ENCODE measurements around the gene METTL24. TPM values are rescaled to one million over a fixed set of nuclear protein-coding genes. Genes with fewer than 3 reads are reported as not detected.
"Not testable (repeated sequence)": the region's sequence is repeated elsewhere in the genome, so short reads cannot be mapped to it uniquely, and the experiment has no call there.

METTL24 gene
- total RNA-seq, 1 experiment from 2014 or later: 0.61 TPM

- Histone ChIP-seq H3K4me1 (ENCODE audit: insufficient read depth, low read length) (no peaks in the 10 kb centered on the region), H2BK5ac (ENCODE audit: insufficient read length, low read length) (no peak overlapping the region), H3K4ac (ENCODE audit: low read depth, low read length) (no peak overlapping the region), H3K14ac (ENCODE audit: insufficient read depth, low read length) (no peak overlapping the region), H3K9me3 (ENCODE audit: control insufficient read depth, low read depth, low read length) (no peaks in the 10 kb centered on the region), H3K23ac (ENCODE audit: insufficient read length, low read depth, low read length) (no peak overlapping the region), H2BK20ac (ENCODE audit: low read depth, low read length, poor library complexity, severe bottlenecking) (no peak overlapping the region), H3K18ac (ENCODE audit: insufficient read length, low read depth, low read length) (no peak overlapping the region), H4K91ac (ENCODE audit: insufficient read length, low read depth, low read length) (no peak overlapping the region), H2AFZ (ENCODE audit: low read length) (no peak overlapping the region), H3K4me2 (ENCODE audit: insufficient read depth, insufficient read length, low read length) (no peak overlapping the region), H4K20me1 (ENCODE audit: control insufficient read depth, insufficient read depth, insufficient read length) (no peaks in the 10 kb centered on the region), H3K56ac (ENCODE audit: insufficient read length, low read depth, low read length) (no peak overlapping the region), H3K27ac (ENCODE audit: insufficient read length, low read depth, low read length) (no peak overlapping the region), H4K8ac (replicated peaks; ENCODE audit: insufficient read length, low read depth, low read length) (no peak overlapping the region), H2BK15ac (ENCODE audit: low read depth, low read length) (no peak overlapping the region), H2BK120ac (ENCODE audit: low read depth, low read length, poor library complexity, severe bottlenecking) (no peak overlapping the region), H3K9ac (ENCODE audit: extremely low read depth, insufficient read length, low read length) (no peak overlapping the region), H3K27me3 (ENCODE audit: insufficient read depth, low read length) (no peaks in the 10 kb centered on the region), H2BK12ac (ENCODE audit: insufficient read length, low read depth, low read length) (no peak overlapping the region), H3K79me2 (ENCODE audit: insufficient read depth, low read length) (no peaks in the 10 kb centered on the region), H3K79me1 (ENCODE audit: insufficient read depth, low read depth, low read length, poor library complexity, severe bottlenecking) (no peaks in the 10 kb centered on the region), H4K5ac (ENCODE audit: insufficient read length, low read depth, low read length) (no peak overlapping the region), H2AK5ac (ENCODE audit: insufficient read length, low read length) (no peak overlapping the region), H3K23me2 (ENCODE audit: insufficient read length, low read depth, low read length, poor library complexity, severe bottlenecking) (no peaks in the 10 kb centered on the region), H3T11ph (ENCODE audit: low read length) (no peak overlapping the region)
- TF ChIP-seq, protein P1, sequence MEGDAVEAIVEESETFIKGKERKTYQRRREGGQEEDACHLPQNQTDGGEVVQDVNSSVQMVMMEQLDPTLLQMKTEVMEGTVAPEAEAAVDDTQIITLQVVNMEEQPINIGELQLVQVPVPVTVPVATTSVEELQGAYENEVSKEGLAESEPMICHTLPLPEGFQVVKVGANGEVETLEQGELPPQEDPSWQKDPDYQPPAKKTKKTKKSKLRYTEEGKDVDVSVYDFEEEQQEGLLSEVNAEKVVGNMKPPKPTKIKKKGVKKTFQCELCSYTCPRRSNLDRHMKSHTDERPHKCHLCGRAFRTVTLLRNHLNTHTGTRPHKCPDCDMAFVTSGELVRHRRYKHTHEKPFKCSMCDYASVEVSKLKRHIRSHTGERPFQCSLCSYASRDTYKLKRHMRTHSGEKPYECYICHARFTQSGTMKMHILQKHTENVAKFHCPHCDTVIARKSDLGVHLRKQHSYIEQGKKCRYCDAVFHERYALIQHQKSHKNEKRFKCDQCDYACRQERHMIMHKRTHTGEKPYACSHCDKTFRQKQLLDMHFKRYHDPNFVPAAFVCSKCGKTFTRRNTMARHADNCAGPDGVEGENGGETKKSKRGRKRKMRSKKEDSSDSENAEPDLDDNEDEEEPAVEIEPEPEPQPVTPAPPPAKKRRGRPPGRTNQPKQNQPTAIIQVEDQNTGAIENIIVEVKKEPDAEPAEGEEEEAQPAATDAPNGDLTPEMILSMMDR (conservative IDR thresholded peaks at IDR 0.05): no peak
- WGBS (ENCODE audit: extremely low coverage, insufficient read length, low lambda C conversion rate): no CpG with 5 or more reads among the region's 1 CpG
- H3K27me3 Mint-ChIP-seq (ENCODE audit: low read depth): no peaks in the 10 kb centered on the region
- H3K36me3 Mint-ChIP-seq (ENCODE audit: insufficient read depth in 1 of 3, low read depth in 3 of 3): peaks cover 0 to 9% (median 1%) of the 10 kb centered on the region in 3 experiments; a peak in 2 of 7 replicates
- no peak for DNase-seq
- no peak overlapping the region for H3K4me3 Mint-ChIP-seq
- no peak overlapping the region for H3K27ac Mint-ChIP-seq
- H3K9me3 Mint-ChIP-seq: no peaks in the 10 kb centered on the region
- no peaks in the 10 kb centered on the region for H3K4me1 Mint-ChIP-seq
These were observed 118.4 kb downstream of the METTL24 start for GRCh38 chr6:110239526-110240274.

DNA sequence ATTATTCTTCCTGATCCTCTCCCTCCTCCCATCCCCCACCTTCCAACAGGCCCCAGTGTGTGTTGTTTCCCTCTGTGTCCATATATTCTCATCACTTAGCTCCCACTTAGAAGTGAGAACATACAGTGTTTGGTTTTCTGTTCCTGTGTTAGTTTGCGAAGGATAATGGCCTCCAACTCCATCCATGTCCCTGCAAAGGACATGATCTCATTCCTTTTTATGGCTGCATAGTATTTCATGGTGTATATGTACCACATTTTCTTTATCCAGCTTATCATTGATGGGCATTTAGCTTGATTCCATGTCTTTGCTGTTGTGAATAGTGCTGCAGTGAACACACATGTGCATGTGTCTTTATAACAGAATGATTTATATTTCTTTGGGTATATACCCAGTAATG, 122.1 kb downstream of the METTL24 start:
- no CpG with 5 or more reads among the region's 1 CpG for WGBS (ENCODE audit: extremely low coverage, insufficient read length, low lambda C conversion rate)
- DNase-seq; H3K27me3 ChIP-seq (ENCODE audit: insufficient read depth, low read length); H4K20me1 ChIP-seq (ENCODE audit: control insufficient read depth, insufficient read depth, insufficient read length); H4K8ac ChIP-seq (replicated peaks; ENCODE audit: insufficient read length, low read depth, low read length); H3K4me2 ChIP-seq (ENCODE audit: insufficient read depth, insufficient read length, low read length); H3K23ac ChIP-seq (ENCODE audit: insufficient read length, low read depth, low read length); H3K79me2 ChIP-seq (ENCODE audit: insufficient read depth, low read length); H3K4me1 Mint-ChIP-seq; H2AFZ ChIP-seq (ENCODE audit: low read length); H3K4me1 ChIP-seq (ENCODE audit: insufficient read depth, low read length); H2BK20ac ChIP-seq (ENCODE audit: low read depth, low read length, poor library complexity, severe bottlenecking); H3K18ac ChIP-seq (ENCODE audit: insufficient read length, low read depth, low read length); H3K14ac ChIP-seq (ENCODE audit: insufficient read depth, low read length); H3K23me2 ChIP-seq (ENCODE audit: insufficient read length, low read depth, low read length, poor library complexity, severe bottlenecking); H4K91ac ChIP-seq (ENCODE audit: insufficient read length, low read depth, low read length); H2BK15ac ChIP-seq (ENCODE audit: low read depth, low read length); H2BK12ac ChIP-seq (ENCODE audit: insufficient read length, low read depth, low read length); H2AK5ac ChIP-seq (ENCODE audit: insufficient read length, low read length); H4K5ac ChIP-seq (ENCODE audit: insufficient read length, low read depth, low read length); H3K9ac ChIP-seq (ENCODE audit: extremely low read depth, insufficient read length, low read length); H2BK5ac ChIP-seq (ENCODE audit: insufficient read length, low read length); H3K9me3 Mint-ChIP-seq; H3K27ac Mint-ChIP-seq; H3K27ac ChIP-seq (ENCODE audit: insufficient read length, low read depth, low read length); H3T11ph ChIP-seq (ENCODE audit: low read length); H3K4me3 Mint-ChIP-seq; H3K27me3 Mint-ChIP-seq (ENCODE audit: low read depth); H3K56ac ChIP-seq (ENCODE audit: insufficient read length, low read depth, low read length); H3K79me1 ChIP-seq (ENCODE audit: insufficient read depth, low read depth, low read length, poor library complexity, severe bottlenecking); H3K4ac ChIP-seq (ENCODE audit: low read depth, low read length); H2BK120ac ChIP-seq (ENCODE audit: low read depth, low read length, poor library complexity, severe bottlenecking); H3K9me3 ChIP-seq (ENCODE audit: control insufficient read depth, low read depth, low read length): not testable (repeated sequence)
- peaks cover 1 to 13% (median 4%) of the 10 kb centered on the region in 3 experiments; a peak in 4 of 7 replicates for H3K36me3 Mint-ChIP-seq (ENCODE audit: insufficient read depth in 1 of 3, low read depth in 3 of 3)

Data from H9 (cell line).